ENCODE measurements around the gene NAT16. TPM values are rescaled to one million over a fixed set of nuclear protein-coding genes. Genes with fewer than 3 reads are reported as not detected.

Gene NAT16
- total RNA-seq, 1 donor from 2014 or later: not detected

DNA sequence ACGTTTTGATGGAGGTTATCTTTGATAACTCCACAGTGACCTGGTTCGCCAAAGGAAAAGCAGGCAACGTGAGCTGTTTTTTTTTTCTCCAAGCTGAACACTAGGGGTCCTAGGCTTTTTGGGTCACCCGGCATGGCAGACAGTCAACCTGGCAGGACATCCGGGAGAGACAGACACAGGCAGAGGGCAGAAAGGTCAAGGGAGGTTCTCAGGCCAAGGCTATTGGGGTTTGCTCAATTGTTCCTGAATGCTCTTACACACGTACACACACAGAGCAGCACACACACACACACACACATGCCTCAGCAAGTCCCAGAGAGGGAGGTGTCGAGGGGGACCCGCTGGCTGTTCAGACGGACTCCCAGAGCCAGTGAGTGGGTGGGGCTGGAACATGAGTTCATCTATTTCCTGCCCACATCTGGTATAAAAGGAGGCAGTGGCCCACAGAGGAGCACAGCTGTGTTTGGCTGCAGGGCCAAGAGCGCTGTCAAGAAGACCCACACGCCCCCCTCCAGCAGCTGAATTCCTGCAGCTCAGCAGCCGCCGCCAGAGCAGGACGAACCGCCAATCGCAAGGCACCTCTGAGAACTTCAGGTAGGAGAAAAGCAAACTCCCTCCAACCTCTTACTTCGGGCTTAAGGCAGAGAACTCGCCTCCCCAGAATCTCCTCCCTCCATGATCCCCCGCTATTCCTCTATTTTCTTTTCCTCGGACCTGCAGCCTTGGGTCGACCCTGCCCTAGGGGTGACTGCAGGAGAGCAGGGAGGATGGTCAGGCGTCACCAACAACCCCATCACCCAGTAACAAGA is 53.2 kb downstream of the NAT16 start, which contains the start of gene SERPINE1:
SERPINE1 (plus strand) TSS at position 454 of the 809 bp plus-strand sequence. CDS start 1,290 bp downstream, outside the sequence.
- Mint-ChIP-seq H3K4me1 (peaks cover 39% of the 10 kb centered on the region), H3K27me3 (ENCODE audit: low read depth) (no peaks in the 10 kb centered on the region), H3K9me3 (peaks cover 3% of the 10 kb centered on the region), H3K4me3 (peak within 1 kb of the TSS; percentile 61), H3K36me3 (peaks cover 3% of the 10 kb centered on the region), H3K27ac (peak within 1 kb of the TSS; percentile 90)
- TF ChIP-seq, protein P1, sequence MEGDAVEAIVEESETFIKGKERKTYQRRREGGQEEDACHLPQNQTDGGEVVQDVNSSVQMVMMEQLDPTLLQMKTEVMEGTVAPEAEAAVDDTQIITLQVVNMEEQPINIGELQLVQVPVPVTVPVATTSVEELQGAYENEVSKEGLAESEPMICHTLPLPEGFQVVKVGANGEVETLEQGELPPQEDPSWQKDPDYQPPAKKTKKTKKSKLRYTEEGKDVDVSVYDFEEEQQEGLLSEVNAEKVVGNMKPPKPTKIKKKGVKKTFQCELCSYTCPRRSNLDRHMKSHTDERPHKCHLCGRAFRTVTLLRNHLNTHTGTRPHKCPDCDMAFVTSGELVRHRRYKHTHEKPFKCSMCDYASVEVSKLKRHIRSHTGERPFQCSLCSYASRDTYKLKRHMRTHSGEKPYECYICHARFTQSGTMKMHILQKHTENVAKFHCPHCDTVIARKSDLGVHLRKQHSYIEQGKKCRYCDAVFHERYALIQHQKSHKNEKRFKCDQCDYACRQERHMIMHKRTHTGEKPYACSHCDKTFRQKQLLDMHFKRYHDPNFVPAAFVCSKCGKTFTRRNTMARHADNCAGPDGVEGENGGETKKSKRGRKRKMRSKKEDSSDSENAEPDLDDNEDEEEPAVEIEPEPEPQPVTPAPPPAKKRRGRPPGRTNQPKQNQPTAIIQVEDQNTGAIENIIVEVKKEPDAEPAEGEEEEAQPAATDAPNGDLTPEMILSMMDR (IDR thresholded peaks at IDR 0.05; ENCODE audit: unreplicated experiment): peak; percentile 34
- peak; percentile 61 to 79 for DNase-seq (ENCODE audit: low spot score in 2 of 2, unreplicated experiment in 2 of 2)

DNA sequence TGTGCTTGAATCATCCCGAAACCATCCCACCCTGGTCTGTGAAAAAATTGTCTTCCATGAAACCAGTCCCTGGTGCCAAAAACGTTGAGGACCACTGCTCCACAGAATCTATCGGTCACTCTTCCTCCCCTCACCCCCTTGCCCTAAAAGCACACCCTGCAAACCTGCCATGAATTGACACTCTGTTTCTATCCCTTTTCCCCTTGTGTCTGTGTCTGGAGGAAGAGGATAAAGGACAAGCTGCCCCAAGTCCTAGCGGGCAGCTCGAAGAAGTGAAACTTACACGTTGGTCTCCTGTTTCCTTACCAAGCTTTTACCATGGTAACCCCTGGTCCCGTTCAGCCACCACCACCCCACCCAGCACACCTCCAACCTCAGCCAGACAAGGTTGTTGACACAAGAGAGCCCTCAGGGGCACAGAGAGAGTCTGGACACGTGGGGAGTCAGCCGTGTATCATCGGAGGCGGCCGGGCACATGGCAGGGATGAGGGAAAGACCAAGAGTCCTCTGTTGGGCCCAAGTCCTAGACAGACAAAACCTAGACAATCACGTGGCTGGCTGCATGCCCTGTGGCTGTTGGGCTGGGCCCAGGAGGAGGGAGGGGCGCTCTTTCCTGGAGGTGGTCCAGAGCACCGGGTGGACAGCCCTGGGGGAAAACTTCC is 54.0 kb downstream of the NAT16 start:
- TF ChIP-seq, protein P1 (IDR thresholded peaks at IDR 0.05; ENCODE audit: unreplicated experiment): no peak
- peaks cover 3% of the 10 kb centered on the region for H3K36me3 Mint-ChIP-seq
- peak in 1 of 2 experiments; percentile 55 for DNase-seq (ENCODE audit: low spot score in 2 of 2, unreplicated experiment in 2 of 2)
- H3K4me3 Mint-ChIP-seq: no peak overlapping the region
- H3K9me3 Mint-ChIP-seq: peaks cover 3% of the 10 kb centered on the region
- peaks cover 42% of the 10 kb centered on the region for H3K4me1 Mint-ChIP-seq
- H3K27me3 Mint-ChIP-seq (ENCODE audit: low read depth): no peaks in the 10 kb centered on the region
- H3K27ac Mint-ChIP-seq: peak overlapping the region; percentile 90

DNA sequence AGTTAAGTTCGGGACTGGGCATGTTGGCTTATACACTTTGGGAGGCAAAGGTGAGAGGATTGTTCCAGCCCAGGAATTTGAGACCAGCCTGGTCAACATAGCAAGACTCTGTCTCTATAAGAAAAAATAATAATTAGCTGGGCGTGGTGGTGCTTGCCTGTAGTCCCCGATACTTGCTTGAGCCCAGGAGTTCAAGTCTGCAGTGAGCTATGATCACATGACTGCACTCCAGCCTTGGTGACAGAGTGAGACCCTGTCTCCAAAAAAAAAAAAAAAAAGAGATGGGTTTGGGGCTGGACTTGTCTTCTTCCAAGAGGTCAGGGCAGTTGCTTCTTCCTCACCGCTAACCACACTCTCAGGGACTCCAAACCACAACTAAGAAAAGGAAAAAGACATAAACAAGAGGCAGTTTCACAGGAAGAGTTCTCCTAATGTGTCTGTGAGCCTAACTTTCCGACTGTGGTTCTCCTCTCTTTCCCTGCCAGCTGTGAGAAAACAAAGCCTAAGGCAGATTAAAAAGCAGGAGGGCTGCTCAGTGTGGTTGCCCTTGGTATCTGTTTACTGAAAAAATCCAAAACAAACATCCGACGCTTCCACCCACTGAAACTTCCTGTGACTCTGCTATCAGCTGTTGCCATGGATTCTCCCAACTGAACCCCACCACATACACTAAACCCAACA is 55.6 kb downstream of the NAT16 start:
- Mint-ChIP-seq H3K36me3 (no peaks in the 10 kb centered on the region), H3K4me1 (peaks cover 49% of the 10 kb centered on the region), H3K4me3 (no peak overlapping the region), H3K27ac (peak overlapping the region; percentile 86), H3K9me3 (peaks cover 3% of the 10 kb centered on the region), H3K27me3 (ENCODE audit: low read depth) (no peaks in the 10 kb centered on the region)
- DNase-seq (ENCODE audit: low spot score in 2 of 2, unreplicated experiment in 2 of 2): no peak
- TF ChIP-seq, protein P1 (IDR thresholded peaks at IDR 0.05; ENCODE audit: unreplicated experiment): no peak

DNA sequence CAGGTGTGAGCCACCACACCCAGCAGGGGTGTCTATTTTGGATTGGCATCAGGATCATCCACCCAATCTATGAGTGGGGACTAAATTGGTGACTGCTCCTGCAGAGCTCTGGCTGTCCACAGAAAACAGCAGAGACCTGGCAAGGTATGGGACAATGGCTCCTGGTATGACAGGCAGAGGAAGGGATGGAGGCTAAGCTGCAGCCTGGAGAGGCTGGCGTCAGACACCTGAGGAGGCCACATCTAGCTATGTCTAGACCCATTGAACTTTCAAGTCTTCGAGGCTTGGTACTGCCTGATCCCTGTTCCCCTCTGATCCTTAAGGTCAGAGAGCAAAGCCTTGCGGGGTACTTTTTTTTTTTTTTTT is 56.4 kb downstream of the NAT16 start:
- peak overlapping the region; percentile 4 for H3K27ac Mint-ChIP-seq
- no peak for DNase-seq (ENCODE audit: low spot score in 2 of 2, unreplicated experiment in 2 of 2)
- H3K27me3 Mint-ChIP-seq (ENCODE audit: low read depth): no peaks in the 10 kb centered on the region
- no peak overlapping the region for H3K4me3 Mint-ChIP-seq
- peaks cover 3% of the 10 kb centered on the region for H3K9me3 Mint-ChIP-seq
- peaks cover 49% of the 10 kb centered on the region for H3K4me1 Mint-ChIP-seq
- H3K36me3 Mint-ChIP-seq: no peaks in the 10 kb centered on the region
- TF ChIP-seq, protein P1 (IDR thresholded peaks at IDR 0.05; ENCODE audit: unreplicated experiment): no peak

DNA sequence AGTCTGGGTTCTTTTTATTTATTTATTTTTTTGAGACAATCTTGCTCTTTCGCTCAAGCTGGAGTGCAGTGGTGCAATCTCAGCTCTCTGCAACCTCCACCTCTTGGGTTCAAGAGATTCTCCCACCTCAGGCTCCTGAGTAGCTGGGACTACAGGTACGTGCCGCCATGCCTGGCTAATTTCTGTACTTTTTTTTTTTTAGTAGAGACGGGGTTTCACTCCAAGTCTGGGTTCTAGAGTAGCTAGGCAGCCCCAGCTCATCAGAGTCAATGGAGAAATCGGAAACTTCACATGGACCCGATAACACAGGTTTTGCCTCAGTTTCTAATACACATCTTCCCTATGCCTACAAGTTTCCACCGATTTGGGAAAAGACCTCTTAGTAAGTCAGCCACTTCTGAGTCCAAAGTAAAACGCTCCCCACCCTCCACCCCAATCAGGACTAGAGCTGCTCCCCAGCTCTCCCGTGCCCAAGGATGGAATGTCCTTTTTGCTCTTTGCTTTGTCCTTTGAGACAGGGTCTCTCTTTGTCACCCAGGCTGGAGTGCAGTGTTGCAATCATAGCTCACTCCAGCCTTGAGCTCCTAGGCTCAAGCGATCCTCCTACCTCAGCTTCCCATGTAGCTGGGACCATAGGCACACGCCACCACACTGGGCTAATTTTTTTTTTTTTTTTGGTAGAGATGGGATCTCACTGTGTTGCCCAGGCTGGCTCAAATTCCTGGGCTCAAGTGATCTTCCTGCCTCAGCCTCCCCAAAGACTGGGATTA is 57.0 kb downstream of the NAT16 start:
- no peak overlapping the region for H3K4me3 Mint-ChIP-seq
- H3K27ac Mint-ChIP-seq: peak overlapping the region; percentile 97
- no peaks in the 10 kb centered on the region for H3K36me3 Mint-ChIP-seq
- H3K9me3 Mint-ChIP-seq: peaks cover 3% of the 10 kb centered on the region
- H3K4me1 Mint-ChIP-seq: peaks cover 48% of the 10 kb centered on the region
- TF ChIP-seq, protein P1 (IDR thresholded peaks at IDR 0.05; ENCODE audit: unreplicated experiment): no peak
- H3K27me3 Mint-ChIP-seq (ENCODE audit: low read depth): no peaks in the 10 kb centered on the region
- no peak for DNase-seq (ENCODE audit: low spot score in 2 of 2, unreplicated experiment in 2 of 2)
